Stimulated activated CD8-positive, alpha-beta memory T cell treated with anti-CD3 and anti-CD28 coated beads, Interleukin-15, amount 100 ng/mL, for 48 hours (primary cell): ENCODE results near the gene SOCS4.
"Not testable (repeated sequence)": the region's sequence is repeated elsewhere in the genome, so short reads cannot be mapped to it uniquely, and the experiment has no call there.

ENCODE experiments used
- DNase-seq, 2 donors: peaks; one replicate each; pipeline ENCODE4 v3.0.0-alpha.2; 2020; ENCODE audit warnings: low read depth in 2 of 2

The SOCS4 gene

GRCh38 chr14:55052269-55052930 is 25.4 kb downstream of the SOCS4 start:
- no peak for DNase-seq

- no peak for DNase-seq
Measured at GRCh38 chr14:55053018-55053417, 26.0 kb downstream of the SOCS4 start.

- DNase-seq, result no peak
Measured at GRCh38 chr14:55053500-55053899, 26.5 kb downstream of the SOCS4 start.

- no peak for DNase-seq
Measured at GRCh38 chr14:55054098-55054497, 27.1 kb downstream of the SOCS4 start.

- DNase-seq, result no peak
Measured at GRCh38 chr14:55057919-55058318, 30.9 kb downstream of the SOCS4 start.

GRCh38 chr14:55059333-55059732 is 32.3 kb downstream of the SOCS4 start:
- DNase-seq, result no peak

- DNase-seq, result no peak
Measured at GRCh38 chr14:55062517-55063351, 35.7 kb downstream of the SOCS4 start.

GRCh38 chr14:55064896-55065295 is 37.9 kb downstream of the SOCS4 start:
- not testable (repeated sequence) for DNase-seq

- DNase-seq, result no peak
Measured at GRCh38 chr14:55065411-55065810, 38.4 kb downstream of the SOCS4 start.

GRCh38 chr14:55066223-55066622 is 39.2 kb downstream of the SOCS4 start:
- no peak for DNase-seq

- no peak for DNase-seq
Measured at GRCh38 chr14:55070981-55071411, 44.0 kb downstream of the SOCS4 start.

GRCh38 chr14:55071870-55072640 is 45.0 kb downstream of the SOCS4 start:
- DNase-seq, result no peak

- DNase-seq, result no peak
Measured at GRCh38 chr14:55073856-55074255, 46.8 kb downstream of the SOCS4 start.

GRCh38 chr14:55074662-55075061 is 47.6 kb downstream of the SOCS4 start:
- no peak for DNase-seq

- DNase-seq, result no peak
Measured at GRCh38 chr14:55075628-55076175, 48.7 kb downstream of the SOCS4 start.

GRCh38 chr14:55077170-55078151 is 50.4 kb downstream of the SOCS4 start:
- no peak for DNase-seq

GRCh38 chr14:55079961-55080360 is 52.9 kb downstream of the SOCS4 start:
- not testable (repeated sequence) for DNase-seq

GRCh38 chr14:55084401-55085059 is 57.5 kb downstream of the SOCS4 start:
- DNase-seq, result no peak

GRCh38 chr14:55085060-55085660 is 58.1 kb downstream of the SOCS4 start:
- no peak for DNase-seq

- no peak for DNase-seq
Measured at GRCh38 chr14:55086938-55087337, 59.9 kb downstream of the SOCS4 start.
